ENCODE data around the gene ADSL.

DNA sequence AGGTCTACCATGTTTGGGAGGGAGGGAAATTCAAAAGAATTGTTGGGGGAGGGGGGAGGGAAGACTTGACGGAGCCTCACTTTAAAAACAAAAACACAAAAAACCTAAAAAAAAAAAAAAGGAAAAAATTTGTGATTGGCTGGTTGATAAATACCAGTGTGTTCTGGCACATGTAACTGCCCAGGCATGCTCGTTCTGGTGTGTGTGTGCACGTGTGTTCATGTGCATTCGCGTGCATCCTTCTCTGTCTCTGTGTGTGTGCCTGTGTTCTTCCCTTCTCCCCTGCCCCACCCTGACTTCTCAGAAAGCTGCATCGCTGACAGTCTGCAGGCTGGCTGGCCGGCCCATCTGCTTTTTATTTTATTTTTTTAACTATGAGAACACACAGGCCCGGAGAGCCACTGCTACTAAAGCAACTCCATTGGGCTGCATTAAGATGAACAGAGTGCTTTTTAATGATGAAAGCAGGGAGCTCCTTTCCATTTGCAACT is 22.6 kb upstream of the ADSL start:
- no peak for TF ChIP-seq MAFK (IDR thresholded peaks at IDR 0.05; ENCODE audit: low read depth, low read length)
- no peak for TF ChIP-seq BRCA1 (IDR thresholded peaks at IDR 0.05; ENCODE audit: low read depth, low read length)

All from H1 (cell line).